ENCODE measurements around the gene HMOX2.

The HMOX2 gene

DNA sequence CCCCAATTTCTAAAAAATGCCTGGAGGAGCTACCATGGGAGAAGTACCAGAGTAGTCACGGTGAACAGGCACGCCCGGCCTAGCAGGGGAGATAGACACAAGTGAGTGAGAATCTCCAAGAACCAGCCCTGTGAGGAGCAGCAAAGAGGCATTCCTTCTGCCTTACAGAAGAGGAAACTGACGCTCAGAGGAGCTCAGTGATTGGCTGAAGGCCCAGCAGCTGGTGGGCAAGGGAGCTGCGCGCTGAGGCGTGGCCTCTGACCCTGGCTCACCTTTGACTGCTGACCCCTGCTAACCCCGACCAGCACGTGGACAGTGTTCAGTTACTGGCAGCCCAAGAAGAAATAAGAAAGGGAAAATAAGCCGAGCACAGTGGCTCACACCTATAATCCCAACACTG lies 81.8 kb downstream of the HMOX2 start:
- Mint-ChIP-seq H3K9me3 (no peaks in the 10 kb centered on the region), H3K27ac (no peak overlapping the region)
- no peak for ATAC-seq (ENCODE audit: low read depth)

More for the DNA sequence above, 81.8 kb downstream of the HMOX2 start:
- no peaks in the 10 kb centered on the region for H3K36me3 Mint-ChIP-seq
- DNase-seq (ENCODE audit: low spot score in 2 of 2): no peak
- H3K4me1 Mint-ChIP-seq: no peaks in the 10 kb centered on the region
- H3K27me3 Mint-ChIP-seq: peaks cover 3% of the 10 kb centered on the region
- H3K4me3 Mint-ChIP-seq: no peak overlapping the region
